HFF-Myc (cell line): Measurements from ENCODE around the gene C4BPB.

ENCODE experiments used
- DNase-seq: peaks from one replicate; pipeline ENCODE4 v3.0.0-alpha.2; 2011; ENCODE audit warnings: low read depth; ENCODE audit errors: extremely low read depth
- H3K4me3 ChIP-seq: replicated peaks from 2 replicates; pipeline ENCODE4 v1.5.1; 2011; ENCODE audit warnings: low read depth, mild to moderate bottlenecking, control low read depth, low read length
- CTCF ChIP-seq: IDR thresholded peaks from 2 replicates; pipeline ENCODE4 v1.5.1; 2012; ENCODE audit warnings: mild to moderate bottlenecking, low read depth, low read length, control low read depth; ENCODE audit errors: missing control alignments

The C4BPB gene

GRCh38 chr1:207069858-207070506 lies 18.7 kb upstream of the C4BPB start:
- TF ChIP-seq CTCF, result no peak
- no peak for DNase-seq
- no peak overlapping the region for H3K4me3 ChIP-seq

- H3K4me3 ChIP-seq, result no peak overlapping the region
- no peak for TF ChIP-seq CTCF
- DNase-seq, result no peak
Observed at GRCh38 chr1:207070811-207071210, 17.8 kb upstream of the C4BPB start.

GRCh38 chr1:207071426-207071825 lies 17.2 kb upstream of the C4BPB start:
- TF ChIP-seq CTCF, result no peak
- no peak overlapping the region for H3K4me3 ChIP-seq
- no peak for DNase-seq

DNA sequence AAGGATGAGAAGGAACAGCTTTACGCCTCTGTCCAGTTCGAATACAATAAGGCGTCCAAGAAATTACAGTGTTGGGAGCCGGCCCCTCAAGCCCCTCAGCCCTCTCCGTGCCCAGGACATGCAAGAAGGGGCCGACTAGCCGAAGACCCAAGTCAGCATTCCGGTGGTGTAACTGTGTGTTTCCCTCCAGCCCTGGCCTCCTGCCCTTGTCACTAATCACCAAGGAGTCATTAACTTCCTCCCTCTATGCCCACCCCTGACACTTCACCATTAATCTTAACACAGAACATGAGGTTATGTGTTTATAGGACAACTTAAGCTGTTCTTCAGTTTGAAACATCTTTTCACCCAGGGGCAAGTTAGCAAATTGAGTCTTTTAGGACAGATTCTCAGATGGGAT lies 16.4 kb upstream of the C4BPB start:
- TF ChIP-seq CTCF, result no peak
- DNase-seq, result no peak
- H3K4me3 ChIP-seq, result no peak overlapping the region

- no peak for DNase-seq
- no peak for TF ChIP-seq CTCF
- no peak overlapping the region for H3K4me3 ChIP-seq
Observed at GRCh38 chr1:207073906-207074820, 14.5 kb upstream of the C4BPB start.

- no peak for TF ChIP-seq CTCF
- no peak for DNase-seq
- no peak overlapping the region for H3K4me3 ChIP-seq
Observed at GRCh38 chr1:207076181-207076955, 12.3 kb upstream of the C4BPB start.
